HepG2 (cell line): ENCODE data around the gene UGP2. TPM values are rescaled to one million over a fixed set of nuclear protein-coding genes. Genes with fewer than 3 reads are reported as not detected.
A peak's percentile ranks its signal among the peaks of the same experiment; 100 is the strongest.

Experiments used
- FLYWCH1 ChIP-seq: sonication (generic); formaldehyde crosslinking; IDR thresholded peaks from 2 replicates; pipeline ENCODE4 v1.8.1; 2023; ENCODE audit warnings: mild to moderate bottlenecking, missing genetic modification reagents
- MLXIP ChIP-seq: sonication (generic); formaldehyde crosslinking; IDR thresholded peaks from 2 replicates; pipeline ENCODE4 v1.9.0; 2021; ENCODE audit warnings: missing genetic modification reagents, borderline replicate concordance
- NAIF1 ChIP-seq: sonication (generic); formaldehyde crosslinking; IDR thresholded peaks from 2 replicates; pipeline ENCODE4 v1.5.0; 2020; ENCODE audit warnings: mild to moderate bottlenecking, missing genetic modification reagents, borderline replicate concordance
- RARG ChIP-seq: sonication (generic); formaldehyde crosslinking; IDR thresholded peaks from 2 replicates; pipeline ENCODE4 v1.4.0; 2020; ENCODE audit warnings: low read depth, mild to moderate bottlenecking, missing genetic modification reagents
- SP4 ChIP-seq: sonication (generic); formaldehyde crosslinking; IDR thresholded peaks from 2 replicates; pipeline ENCODE4 v1.8.1; 2023; ENCODE audit warnings: mild to moderate bottlenecking, missing genetic modification reagents
- ZBED4 ChIP-seq: sonication (generic); formaldehyde crosslinking; IDR thresholded peaks from 2 replicates; pipeline ENCODE4 v1.4.0; 2020; ENCODE audit warnings: missing genetic modification reagents, borderline replicate concordance
- ZNF20 ChIP-seq: sonication (generic); formaldehyde crosslinking; IDR thresholded peaks from 2 replicates; pipeline ENCODE4 v1.4.0; 2020; ENCODE audit warnings: mild to moderate bottlenecking, moderate library complexity, missing genetic modification reagents
- ZNF264 ChIP-seq: sonication (generic); formaldehyde crosslinking; IDR thresholded peaks from 2 replicates; pipeline ENCODE4 v1.4.0; 2020; ENCODE audit warnings: missing genetic modification reagents
- ZNF530 ChIP-seq: sonication (generic); formaldehyde crosslinking; IDR thresholded peaks from 2 replicates; pipeline ENCODE4 v1.5.0; 2020; ENCODE audit warnings: low read depth, mild to moderate bottlenecking, missing genetic modification reagents
- ZNF687 ChIP-seq: sonication (generic); formaldehyde crosslinking; IDR thresholded peaks from 2 replicates; pipeline ENCODE4 v1.5.1; 2020; ENCODE audit warnings: mild to moderate bottlenecking, missing genetic modification reagents, moderate library complexity
- ZNF713 ChIP-seq: sonication (generic); formaldehyde crosslinking; IDR thresholded peaks from 2 replicates; pipeline ENCODE4 v1.4.0; 2020; ENCODE audit warnings: mild to moderate bottlenecking, missing genetic modification reagents
- polyA plus RNA-seq, 8 experiments: library from polyadenylated mRNA; depleted of rRNA in 3 of 8; stranded (reverse) in 7 of 8; unstranded in 1 of 8; fragments of >200 nt; fragmentation: Illumina TruSeq in 4 of 8; extraction: Trizol in 4 of 8; gene quantifications; 2 replicates each; pipeline versions ENCODE4 v1.2.1 to v1.2.3, GENCODE V29; 2011 to 2016; ENCODE audit warnings: low read depth in 4 of 8, missing spikeins in 1 of 8, mixed read lengths in 1 of 8; ENCODE audit not compliant: insufficient read depth in 1 of 8
- total RNA-seq, 5 experiments: library from RNA; depleted of rRNA; stranded (reverse); fragments of >200 nt; fragmentation: Illumina TruSeq; extraction: Trizol; gene quantifications; 2 replicates each; pipeline ENCODE4 v1.2.3, GENCODE V29; 2016; ENCODE audit warnings: low read depth in 1 of 5
- TF ChIP-seq, protein P1 (sequence below): IDR thresholded peaks from 2 replicates; pipeline ENCODE4 v1.6.1; 2018; ENCODE audit warnings: missing genetic modification reagents
- TF ChIP-seq, protein P2 (sequence below): IDR thresholded peaks from 2 replicates; pipeline ENCODE4 v1.6.1; 2016; ENCODE audit warnings: missing genetic modification reagents, missing compliant biosample characterization

Gene UGP2
- total and polyA plus RNA-seq, 2 of the 13 experiments (the other 11 are each of a cell fraction or from before 2014, with no cell fraction given), result 96.0 to 134 TPM

- TF ChIP-seq MLXIP (CRISPR knock-in tag) (no peak), FLYWCH1 (CRISPR knock-in tag) (no peak), RARG (CRISPR knock-in tag) (no peak), NAIF1 (CRISPR knock-in tag) (no peak), ZNF264 (no peak), ZNF713 (CRISPR knock-in tag) (no peak), ZBED4 (CRISPR knock-in tag) (no peak; the same call in 1 of the 2 replicates), ZNF20 (CRISPR knock-in tag) (no peak), SP4 (CRISPR knock-in tag) (no peak), ZNF530 (CRISPR knock-in tag) (no peak), ZNF687 (no peak)
- TF ChIP-seq, protein P1, sequence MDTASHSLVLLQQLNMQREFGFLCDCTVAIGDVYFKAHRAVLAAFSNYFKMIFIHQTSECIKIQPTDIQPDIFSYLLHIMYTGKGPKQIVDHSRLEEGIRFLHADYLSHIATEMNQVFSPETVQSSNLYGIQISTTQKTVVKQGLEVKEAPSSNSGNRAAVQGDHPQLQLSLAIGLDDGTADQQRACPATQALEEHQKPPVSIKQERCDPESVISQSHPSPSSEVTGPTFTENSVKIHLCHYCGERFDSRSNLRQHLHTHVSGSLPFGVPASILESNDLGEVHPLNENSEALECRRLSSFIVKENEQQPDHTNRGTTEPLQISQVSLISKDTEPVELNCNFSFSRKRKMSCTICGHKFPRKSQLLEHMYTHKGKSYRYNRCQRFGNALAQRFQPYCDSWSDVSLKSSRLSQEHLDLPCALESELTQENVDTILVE (CRISPR knock-in tag), result 0 out of 2 replicates have a peak, but pooled peaks have one; percentile 29
- TF ChIP-seq, protein P2, sequence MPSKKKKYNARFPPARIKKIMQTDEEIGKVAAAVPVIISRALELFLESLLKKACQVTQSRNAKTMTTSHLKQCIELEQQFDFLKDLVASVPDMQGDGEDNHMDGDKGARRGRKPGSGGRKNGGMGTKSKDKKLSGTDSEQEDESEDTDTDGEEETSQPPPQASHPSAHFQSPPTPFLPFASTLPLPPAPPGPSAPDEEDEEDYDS (CRISPR knock-in tag), result 0 out of 2 replicates have a peak, but pooled peaks have one; percentile 24
These were observed 13.9 kb upstream of the UGP2 start (continued) for GRCh38 chr2:63827749-63828148.
